Measurements from ENCODE around the gene CLDN19. TPM values are rescaled to one million over a fixed set of nuclear protein-coding genes. Genes with fewer than 3 reads are reported as not detected.

Gene CLDN19
- total and polyA plus RNA-seq, 9 of the 15 experiments (the other 6 are each of a cell fraction or from before 2014, with no cell fraction given): not detected

DNA sequence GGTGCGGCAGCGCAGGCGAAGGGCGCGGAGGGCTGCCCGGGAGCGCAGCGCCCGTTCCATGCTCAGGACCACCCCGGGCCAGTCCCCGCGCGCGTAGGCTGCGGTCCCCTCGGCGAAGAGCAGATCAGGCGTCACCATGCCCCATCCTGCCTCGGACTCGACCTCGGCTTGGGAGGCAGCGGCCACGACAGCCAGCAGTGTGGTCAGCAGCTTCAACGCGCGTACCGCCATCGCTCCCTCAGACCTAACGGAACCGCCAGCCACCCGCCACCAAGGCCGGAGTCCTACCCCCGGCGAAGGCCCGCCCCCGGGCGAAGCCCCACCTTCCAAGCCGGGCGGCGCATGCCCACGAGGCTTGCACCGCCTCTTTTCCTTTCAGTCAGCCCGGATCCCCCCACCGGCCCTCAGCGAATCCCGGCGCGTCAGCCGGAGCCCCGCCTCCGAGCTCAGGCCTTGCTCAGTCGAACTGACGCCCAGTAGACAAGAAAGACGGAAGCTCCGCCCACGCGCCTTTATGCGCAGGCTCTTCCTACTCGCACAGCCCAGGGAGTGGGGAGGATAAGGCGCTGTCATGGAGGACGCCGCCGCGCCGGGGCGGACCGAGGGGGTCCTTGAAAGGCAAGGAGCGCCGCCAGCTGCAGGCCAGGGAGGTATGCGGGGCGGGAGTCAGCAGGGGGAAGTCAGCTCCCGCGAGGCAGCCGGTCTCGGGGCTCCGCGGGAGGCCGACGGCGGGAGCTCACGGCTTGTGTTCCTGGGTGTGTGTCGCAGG is 26.9 kb upstream of the CLDN19 start, which contains the start of the genes C1orf50 and P3H1 (continued):
- TF ChIP-seq ETS2 (tag; IDR thresholded peaks at IDR 0.05; ENCODE audit: borderline replicate concordance, poor library complexity, severe bottlenecking) (no peak), RBM25 (IDR thresholded peaks at IDR 0.05; ENCODE audit: low read depth, low read length, severe bottlenecking) (no peak), DPF2 (IDR thresholded peaks at IDR 0.05) (no peak), ATF7 (IDR thresholded peaks at IDR 0.05) (peak; percentile 75; the same call in 1 of the 2 replicates), CHD1 (IDR thresholded peaks at IDR 0.05; ENCODE audit: low read length) (peak; percentile 19), GABPB1 (CRISPR knock-in tag; IDR thresholded peaks at IDR 0.05) (peak; percentile 73), TCF7 (IDR thresholded peaks at IDR 0.05; ENCODE audit: borderline replicate concordance) (peak; percentile 42; the same call in 1 of the 2 replicates), ZNF75A (CRISPR knock-in tag; IDR thresholded peaks at IDR 0.05) (no peak), POLR2AphosphoS2 (IDR thresholded peaks at IDR 0.05; ENCODE audit: low read length) (peak; percentile 88), NONO (IDR thresholded peaks at IDR 0.05; ENCODE audit: low read depth in 2 of 2, low read length in 1 of 2) (peak in 1 of 2 experiments; percentile 78; a peak in 2 of 4 replicates), JUN (IDR thresholded peaks at IDR 0.05; ENCODE audit: borderline replicate concordance, low read depth, low read length) (0 out of 2 replicates have a peak, but pooled peaks have one; percentile 8), JUN (CRISPR knock-in tag; IDR thresholded peaks at IDR 0.05; ENCODE audit: borderline replicate concordance) (0 out of 2 replicates have a peak, but pooled peaks have one; percentile 51), ZNF282 (CRISPR knock-in tag; IDR thresholded peaks at IDR 0.05) (0 out of 2 replicates have a peak, but pooled peaks have one; percentile 58), E2F3 (CRISPR knock-in tag; IDR thresholded peaks at IDR 0.05) (peak; percentile 66; the same call in 1 of the 2 replicates), TBP (optimal IDR thresholded peaks at IDR 0.05; ENCODE audit: low read depth, low read length) (peak; percentile 87), SRF (CRISPR knock-in tag; IDR thresholded peaks at IDR 0.05) (peak in 1 of 2 experiments; percentile 66; a peak in 1 of 4 replicates), BCOR (IDR thresholded peaks at IDR 0.05) (0 out of 2 replicates have a peak, but pooled peaks have one; percentile 18), ZBTB1 (CRISPR knock-in tag; IDR thresholded peaks at IDR 0.05; ENCODE audit: borderline replicate concordance, low read depth) (no peak), FOXP1 (CRISPR knock-in tag; IDR thresholded peaks at IDR 0.05) (0 out of 2 replicates have a peak, but pooled peaks have one; percentile 81), RBFOX2 (IDR thresholded peaks at IDR 0.05; ENCODE audit: low read depth, low read length) (peak; percentile 99), ZBTB17 (CRISPR knock-in tag; IDR thresholded peaks at IDR 0.05) (peak; percentile 57; the same call in 1 of the 2 replicates)
- TF ChIP-seq, protein P1, sequence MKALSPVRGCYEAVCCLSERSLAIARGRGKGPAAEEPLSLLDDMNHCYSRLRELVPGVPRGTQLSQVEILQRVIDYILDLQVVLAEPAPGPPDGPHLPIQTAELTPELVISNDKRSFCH (CRISPR knock-in tag; IDR thresholded peaks at IDR 0.05): no peak
- TF ChIP-seq, protein P1 (tag; IDR thresholded peaks at IDR 0.05): peak; percentile 70; the same call in 1 of the 2 replicates
- TF ChIP-seq, protein P2, sequence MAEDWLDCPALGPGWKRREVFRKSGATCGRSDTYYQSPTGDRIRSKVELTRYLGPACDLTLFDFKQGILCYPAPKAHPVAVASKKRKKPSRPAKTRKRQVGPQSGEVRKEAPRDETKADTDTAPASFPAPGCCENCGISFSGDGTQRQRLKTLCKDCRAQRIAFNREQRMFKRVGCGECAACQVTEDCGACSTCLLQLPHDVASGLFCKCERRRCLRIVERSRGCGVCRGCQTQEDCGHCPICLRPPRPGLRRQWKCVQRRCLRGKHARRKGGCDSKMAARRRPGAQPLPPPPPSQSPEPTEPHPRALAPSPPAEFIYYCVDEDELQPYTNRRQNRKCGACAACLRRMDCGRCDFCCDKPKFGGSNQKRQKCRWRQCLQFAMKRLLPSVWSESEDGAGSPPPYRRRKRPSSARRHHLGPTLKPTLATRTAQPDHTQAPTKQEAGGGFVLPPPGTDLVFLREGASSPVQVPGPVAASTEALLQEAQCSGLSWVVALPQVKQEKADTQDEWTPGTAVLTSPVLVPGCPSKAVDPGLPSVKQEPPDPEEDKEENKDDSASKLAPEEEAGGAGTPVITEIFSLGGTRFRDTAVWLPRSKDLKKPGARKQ (CRISPR knock-in tag; IDR thresholded peaks at IDR 0.05): no peak
- TF ChIP-seq, protein P3, sequence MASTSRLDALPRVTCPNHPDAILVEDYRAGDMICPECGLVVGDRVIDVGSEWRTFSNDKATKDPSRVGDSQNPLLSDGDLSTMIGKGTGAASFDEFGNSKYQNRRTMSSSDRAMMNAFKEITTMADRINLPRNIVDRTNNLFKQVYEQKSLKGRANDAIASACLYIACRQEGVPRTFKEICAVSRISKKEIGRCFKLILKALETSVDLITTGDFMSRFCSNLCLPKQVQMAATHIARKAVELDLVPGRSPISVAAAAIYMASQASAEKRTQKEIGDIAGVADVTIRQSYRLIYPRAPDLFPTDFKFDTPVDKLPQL (IDR thresholded peaks at IDR 0.05; ENCODE audit: extremely low read depth, insufficient read length): no peak
- TF ChIP-seq, protein P4, sequence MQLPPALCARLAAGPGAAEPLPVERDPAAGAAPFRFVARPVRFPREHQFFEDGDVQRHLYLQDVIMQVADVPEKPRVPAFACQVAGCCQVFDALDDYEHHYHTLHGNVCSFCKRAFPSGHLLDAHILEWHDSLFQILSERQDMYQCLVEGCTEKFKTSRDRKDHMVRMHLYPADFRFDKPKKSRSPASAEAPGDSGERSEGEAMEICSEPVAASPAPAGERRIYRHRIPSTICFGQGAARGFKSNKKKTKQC (CRISPR knock-in tag; IDR thresholded peaks at IDR 0.05): peak; percentile 45; the same call in 1 of the 2 replicates
